GM12878 (cell line): ENCODE data around the gene PRRT1. TPM values are rescaled to one million over a fixed set of nuclear protein-coding genes. Genes with fewer than 3 reads are reported as not detected.

Experiments
- ATAC-seq: fragments of 200-7000 bp; cut with Tn5 transposase; 3 replicates; pipeline ENCODE4 v1.9.1; 2020; ENCODE audit warnings: mild to moderate bottlenecking, moderate library complexity
- BruUV-seq: library from RNA; stranded (reverse); fragments of 400-500 nt; replicated peaks from 2 replicates; lab custom pipeline; 2021; lab: Mats Ljungman, UMichigan
- CTCF ChIA-PET: fragments of 300-600 bp; sonication (Branson Sonifier 250); formaldehyde crosslinking; extraction: SDS; loops from one replicate; lab custom pipeline; 2021; ENCODE audit warnings: inconsistent platforms; lab: Yijun Ruan, JAX
- POLR2A ChIA-PET: fragments of 350-600 bp; formaldehyde crosslinking; extraction: SDS; loops from one replicate; lab custom pipeline; 2021; ENCODE audit warnings: inconsistent platforms; lab: Charles Lee
- RAD21 ChIA-PET: fragments of 300-600 bp; sonication (Branson Sonifier 250); formaldehyde crosslinking; loops from one replicate; lab custom pipeline; 2023; ENCODE audit warnings: antibody characterized with exemption; ENCODE audit not compliant: unreplicated experiment; lab: Charles Lee
- SMC1A ChIA-PET: fragments of 300-600 bp; sonication (Branson Sonifier 250); formaldehyde crosslinking; loops from one replicate; lab custom pipeline; 2023; ENCODE audit not compliant: unreplicated experiment, uncharacterized antibody; lab: Charles Lee
- DNase-seq: peaks from one replicate; pipeline ENCODE4 v3.0.0-alpha.2; 2011; ENCODE audit warnings: low read depth, low spot score
- FAIRE-seq: peaks from 3 replicates; lab custom pipeline; 2011; peaks lifted over from hg19 to GRCh38; lab: Jason Lieb, UNC
- H2AFZ ChIP-seq: 2 replicates; pipeline ENCODE4 v1.6.0; 2011; ENCODE audit warnings: low read depth, low read length, control low read depth; ENCODE audit not compliant: control insufficient read depth
- H3K27ac ChIP-seq: 2 replicates; pipeline ENCODE4 v1.5.1; 2011; ENCODE audit warnings: control low read depth; ENCODE audit not compliant: control insufficient read depth, insufficient read depth
- H3K27me3 ChIP-seq, 2 experiments: replicated peaks in 1 of 2; 2 replicates each; pipeline versions ENCODE4 v1.6.0 to v1.6.1; 2011; ENCODE audit warnings: low read length in 1 of 2; ENCODE audit not compliant: control insufficient read depth in 2 of 2, insufficient read depth in 2 of 2
- H3K36me3 ChIP-seq, 2 experiments: 2 replicates each; pipeline ENCODE4 v1.5.1; 2011; ENCODE audit warnings: low read length in 1 of 2; ENCODE audit not compliant: control insufficient read depth in 2 of 2, insufficient read depth in 2 of 2
- H3K4me1 ChIP-seq: 2 replicates; pipeline ENCODE4 v1.6.1; 2011; ENCODE audit warnings: mild to moderate bottlenecking, low read length, moderate library complexity, mixed read lengths; ENCODE audit not compliant: control insufficient read depth, insufficient read depth
- H3K4me2 ChIP-seq: 2 replicates; pipeline ENCODE4 v1.6.0; 2011; ENCODE audit warnings: control low read depth; ENCODE audit not compliant: control insufficient read depth, insufficient read depth
- H3K4me3 ChIP-seq: fragments of 200-600 bp; sonication (generic); 2 replicates; pipeline ENCODE4 v1.5.1; 2016
- H3K79me2 ChIP-seq: 2 replicates; pipeline ENCODE4 v1.6.0; 2011; ENCODE audit warnings: low read length; ENCODE audit not compliant: control insufficient read depth, insufficient read depth
- H3K9ac ChIP-seq: 2 replicates; pipeline ENCODE4 v1.8.0; 2011; ENCODE audit warnings: low read length, control low read depth, mixed read lengths; ENCODE audit not compliant: control insufficient read depth, insufficient read depth
- H3K9me3 ChIP-seq: replicated peaks from 3 replicates; pipeline ENCODE4 v1.5.1; 2011; ENCODE audit warnings: mild to moderate bottlenecking, low read length; ENCODE audit not compliant: control insufficient read depth, insufficient read depth
- H4K20me1 ChIP-seq: 2 replicates; pipeline ENCODE4 v1.6.0; 2011; ENCODE audit not compliant: control insufficient read depth, insufficient read depth
- CREB1 ChIP-seq: IDR thresholded peaks from 2 replicates; pipeline ENCODE4 v1.6.1; 2012; ENCODE audit warnings: low read depth, mild to moderate bottlenecking, inconsistent platforms
- CTCF ChIP-seq, 3 experiments: IDR thresholded peaks in 2 of 3; conservative IDR thresholded peaks in 1 of 3; 2 replicates each; pipeline ENCODE4 v1.5.1; 2011; ENCODE audit warnings: low read depth in 3 of 3, low read length in 3 of 3, mild to moderate bottlenecking in 3 of 3, control low read depth in 2 of 3, moderate library complexity in 2 of 3, inconsistent platforms in 1 of 3, mixed read lengths in 1 of 3; ENCODE audit not compliant: control insufficient read depth in 2 of 3, insufficient read depth in 1 of 3; ENCODE audit errors: extremely low read depth in 1 of 3
- ELK1 ChIP-seq: IDR thresholded peaks from 2 replicates; pipeline ENCODE4 v1.6.1; 2012; ENCODE audit warnings: low read depth, low read length, improper control_type of control experiment
- FOS ChIP-seq: IDR thresholded peaks from 3 replicates; pipeline ENCODE4 v1.6.1; 2011; ENCODE audit warnings: borderline replicate concordance; ENCODE audit not compliant: insufficient read length; ENCODE audit errors: extremely low read depth
- FOXK2 ChIP-seq: fragments of 450-650 bp; IDR thresholded peaks from 2 replicates; pipeline ENCODE4 v1.6.1; 2017; ENCODE audit warnings: mild to moderate bottlenecking, moderate library complexity
- LARP7 ChIP-seq: fragments of 450-650 bp; IDR thresholded peaks from 2 replicates; pipeline ENCODE4 v1.6.1; 2017; ENCODE audit warnings: mild to moderate bottlenecking
- NBN ChIP-seq: fragments of 450-650 bp; IDR thresholded peaks from 2 replicates; pipeline ENCODE4 v1.6.1; 2016
- NFYB ChIP-seq: IDR thresholded peaks from 2 replicates; pipeline ENCODE4 v1.6.1; 2011; ENCODE audit warnings: low read depth, mild to moderate bottlenecking, low read length, improper control_type of control experiment, moderate library complexity; ENCODE audit not compliant: insufficient read depth
- PKNOX1 ChIP-seq: fragments of 450-650 bp; IDR thresholded peaks from 2 replicates; pipeline ENCODE4 v1.6.1; 2016; ENCODE audit warnings: mild to moderate bottlenecking
- REST ChIP-seq: IDR thresholded peaks from 2 replicates; pipeline ENCODE4 v1.6.1; 2012; ENCODE audit warnings: mild to moderate bottlenecking, low read depth, low read length
- SIN3A ChIP-seq: IDR thresholded peaks from 2 replicates; pipeline ENCODE4 v1.6.1; 2012; ENCODE audit warnings: low read depth, low read length, improper control_type of control experiment
- STAT1 ChIP-seq: fragments of 450-650 bp; conservative IDR thresholded peaks from 2 replicates; pipeline ENCODE4 v1.6.1; 2014; ENCODE audit warnings: antibody characterized with exemption, mild to moderate bottlenecking
- SUPT20H ChIP-seq: IDR thresholded peaks from 2 replicates; pipeline ENCODE4 v1.6.1; 2011; ENCODE audit warnings: low read depth, mild to moderate bottlenecking, low read length, moderate library complexity, borderline replicate concordance; ENCODE audit not compliant: control insufficient read depth
- USF1 ChIP-seq: IDR thresholded peaks from 2 replicates; pipeline ENCODE4 v1.6.1; 2011; ENCODE audit warnings: borderline replicate concordance, low read depth, mild to moderate bottlenecking, moderate library complexity, mixed read lengths, low read length; ENCODE audit not compliant: insufficient read depth; ENCODE audit errors: extremely low read length
- YBX1 ChIP-seq: fragments of 450-650 bp; IDR thresholded peaks from 2 replicates; pipeline ENCODE4 v1.6.1; 2016; ENCODE audit warnings: antibody characterized with exemption
- ZNF274 ChIP-seq: IDR thresholded peaks from one replicate; pipeline ENCODE4 v1.8.0; 2011; ENCODE audit not compliant: insufficient read length, insufficient read depth
- WGBS: methylation state at CpG from one replicate; pipeline ENCODE4 v1.1.6; 2016; ENCODE audit warnings: low lambda C conversion rate; ENCODE audit not compliant: insufficient replicate concordance, insufficient coverage; ENCODE audit errors: missing lambda C conversion rate; 5-methylcytosine and 5-hydroxymethylcytosine counted together
- in situ Hi-C: fragments of 300-500 bp; cut with MboI; formaldehyde crosslinking; loops from 9 replicates; pipeline ENCODE4 v1.14.3; 2018; ENCODE audit warnings: mixed read lengths
- intact Hi-C: fragments of 100-400 bp; cut with micrococcal nuclease; formaldehyde crosslinking; loops from one replicate; pipeline ENCODE4 v1.14.2; 2022; ENCODE audit not compliant: unreplicated experiment
- polyA plus RNA-seq, 11 experiments: library from polyadenylated mRNA; depleted of rRNA in 4 of 11; unstranded in 6 of 11; stranded (reverse) in 5 of 11; fragments of >200 nt; fragmentation: Nextera tagmentation in 4 of 11; fragmentation: Illumina TruSeq in 1 of 11; extraction: Ambion mirVana in 4 of 11; extraction: Trizol in 1 of 11; gene quantifications; 1 replicate in 1 of 11; 2 replicates in 10 of 11; pipeline versions ENCODE4 v1.2.1 to v1.2.3, GENCODE V29; 2011 to 2016; ENCODE audit warnings: inconsistent platforms in 2 of 11, missing spikeins in 2 of 11, low read depth in 1 of 11
- total RNA-seq, 4 experiments: library from RNA; depleted of rRNA in 3 of 4; stranded (reverse); fragments of >200 nt in 3 of 4; fragmentation: Illumina TruSeq in 1 of 4; extraction: Trizol in 1 of 4; gene quantifications; 2 replicates each; pipeline versions ENCODE4 v1.2.1 to v1.2.3, GENCODE V29; 2013 to 2021

PRRT1 gene
- total and polyA plus RNA-seq, 10 of the 15 experiments (the other 5 are each of a cell fraction or from before 2014, with no cell fraction given) = 0.04 to 0.15 (median 0.10) TPM; not detected in 6

GRCh38 chr6:32146287-32146686 lies 5.5 kb downstream of the PRRT1 start:
- in situ Hi-C loops (no loop called here), intact Hi-C loops (no loop called here)
- POLR2A ChIA-PET = interaction anchor here (0.6 kb wide), 2 partner anchors 9 to 52 kb away, joined by 4 to 10 read pairs; no protein-coding TSS in a partner anchor
- H3K4me3 ChIP-seq = no peak overlapping the region
- ATAC-seq (no peak), DNase-seq (no peak), FAIRE-seq (no peak)
- CTCF ChIA-PET = interaction anchor here (0.5 to 1.7 kb wide), 2 partner anchors 8 to 18 kb away, joined by 3 to 5 read pairs; partner anchors contain the start of gene EGFL8
- RAD21 ChIA-PET = no interaction called here
- no peak overlapping the region for H3K9ac ChIP-seq
- H3K9me3 ChIP-seq = no peaks in the 10 kb centered on the region; the same call in 2 of the 3 replicates
- H2AFZ ChIP-seq = no peak overlapping the region
- no peak overlapping the region for H3K27ac ChIP-seq
- WGBS = 50% methylated on average over 1 of the region's 1 CpG
- SMC1A ChIA-PET = no interaction called here
- H4K20me1 ChIP-seq = no peaks in the 10 kb centered on the region
- H3K4me2 ChIP-seq = no peak overlapping the region
- no peaks in the 10 kb centered on the region for H3K79me2 ChIP-seq
- BruUV-seq = no TSS peak
- peaks cover 7 to 12% of the 10 kb centered on the region in 2 experiments for H3K27me3 ChIP-seq
- H3K36me3 ChIP-seq = no peaks in the 10 kb centered on the region
- H3K4me1 ChIP-seq = no peaks in the 10 kb centered on the region
- no peak for TF ChIP-seq YBX1
- no peak for TF ChIP-seq LARP7
- no peak for TF ChIP-seq NFYB
- no peak for TF ChIP-seq CTCF (IDR thresholded peaks at IDR 0.05 in 2 of 3, conservative IDR thresholded peaks at IDR 0.05 in 1 of 3; ENCODE audit: control insufficient read depth in 2 of 3, extremely low read depth in 1 of 3, insufficient read depth in 1 of 3, low read depth in 3 of 3, low read length in 3 of 3)
- no peak for TF ChIP-seq SUPT20H
- no peak for TF ChIP-seq NBN
- no peak for TF ChIP-seq FOXK2
- TF ChIP-seq CREB1 = no peak
- no peak for TF ChIP-seq FOS
- TF ChIP-seq SIN3A = no peak
- no peak for TF ChIP-seq ZNF274
- TF ChIP-seq REST = no peak
- TF ChIP-seq ELK1 = no peak
- no peak for TF ChIP-seq USF1
- no peak for TF ChIP-seq STAT1
- TF ChIP-seq PKNOX1 = no peak
